Hippocampal formation (tissue), 2 donors: ENCODE measurements around the gene POP7.
"Not testable (repeated sequence)": the region's sequence is repeated elsewhere in the genome, so short reads cannot be mapped to it uniquely, and the experiment has no call there.

Experiments used
- DNase-seq, 2 donors: peaks; one replicate each; lab custom pipeline; 2025; lab: John Stamatoyannopoulos, UW

The POP7 gene

GRCh38 chr7:100705753-100706671 lies at the start of gene POP7:
POP7 (plus strand) TSS chr7:100706121; CDS start chr7:100706831, 710 bp downstream.
- DNase-seq: peak; percentile 83 to 92

- DNase-seq: not testable (repeated sequence)
These were observed 43.6 kb upstream of the POP7 start for GRCh38 chr7:100662194-100662776.

GRCh38 chr7:100665168-100665726 lies 40.7 kb upstream of the POP7 start:
- DNase-seq: no peak

GRCh38 chr7:100667331-100668068 lies 38.4 kb upstream of the POP7 start:
- DNase-seq: no peak

GRCh38 chr7:100668069-100668449 lies 37.9 kb upstream of the POP7 start:
- no peak for DNase-seq

- not testable (repeated sequence) for DNase-seq
These were observed 36.8 kb upstream of the POP7 start for GRCh38 chr7:100669106-100669505.

- DNase-seq: no peak
These were observed 35.8 kb upstream of the POP7 start for GRCh38 chr7:100670074-100670473.

- no peak for DNase-seq
These were observed 34.3 kb upstream of the POP7 start for GRCh38 chr7:100671353-100672327.

GRCh38 chr7:100673302-100673941 lies 32.5 kb upstream of the POP7 start, which contains the start of gene GNB2:
GNB2 (plus strand) TSS chr7:100673740; CDS start chr7:100676266, 2,526 bp downstream.
- DNase-seq: peak; percentile 96 to 99

GRCh38 chr7:100673942-100674410 lies 31.9 kb upstream of the POP7 start:
- no peak for DNase-seq

- DNase-seq: peak in 1 of 2 donors; percentile 25
These were observed 31.4 kb upstream of the POP7 start for GRCh38 chr7:100674411-100675104.

GRCh38 chr7:100675105-100675451 lies 30.8 kb upstream of the POP7 start:
- DNase-seq: no peak

GRCh38 chr7:100675581-100676350 lies 30.2 kb upstream of the POP7 start:
- peak; percentile 56 to 58 for DNase-seq

GRCh38 chr7:100676501-100677306 lies 29.2 kb upstream of the POP7 start:
- DNase-seq: no peak

GRCh38 chr7:100677308-100678267 lies 28.3 kb upstream of the POP7 start:
- no peak for DNase-seq

GRCh38 chr7:100678291-100678984 lies 27.5 kb upstream of the POP7 start:
- DNase-seq: no peak
